Measurements from ENCODE around the gene EPS15. TPM values are rescaled to one million over a fixed set of nuclear protein-coding genes. Genes with fewer than 3 reads are reported as not detected.
"Not testable (repeated sequence)": the region's sequence is repeated elsewhere in the genome, so short reads cannot be mapped to it uniquely, and the experiment has no call there.

Gene EPS15
- total RNA-seq, 1 donor from 2014 or later = 44.9 TPM

- H3K9ac ChIP-seq (ENCODE audit: low read depth in 1 of 3, low read length in 3 of 3) = no peak overlapping the region
- H3K9me3 ChIP-seq (ENCODE audit: control insufficient read depth in 3 of 3, low read length in 3 of 3) = no peaks in the 10 kb centered on the region
- no peaks in the 10 kb centered on the region for H3K27me3 ChIP-seq (ENCODE audit: control insufficient read depth in 3 of 3, insufficient read depth in 3 of 3, low read length in 3 of 3)
- H3K4me1 ChIP-seq (ENCODE audit: control insufficient read depth in 3 of 3, insufficient read depth in 3 of 3, low read length in 3 of 3) = no peaks in the 10 kb centered on the region
- H3K4me3 ChIP-seq (ENCODE audit: low read length in 3 of 3) = no peak overlapping the region
- H3K27ac ChIP-seq (ENCODE audit: low read depth, low read length) = no peak overlapping the region
- peaks cover 8 to 26% (median 24%) of the 10 kb centered on the region in 3 donors for H3K36me3 ChIP-seq (ENCODE audit: control insufficient read depth in 3 of 3, insufficient read depth in 3 of 3, low read length in 3 of 3)
Observed at GRCh38 chr1:51439053-51439452, 80.0 kb downstream of the EPS15 start.

- H3K4me3 ChIP-seq (ENCODE audit: low read length in 3 of 3); H3K4me1 ChIP-seq (ENCODE audit: control insufficient read depth in 3 of 3, insufficient read depth in 3 of 3, low read length in 3 of 3); H3K27me3 ChIP-seq (ENCODE audit: control insufficient read depth in 3 of 3, insufficient read depth in 3 of 3, low read length in 3 of 3); H3K27ac ChIP-seq (ENCODE audit: low read depth, low read length); H3K9me3 ChIP-seq (ENCODE audit: control insufficient read depth in 3 of 3, low read length in 3 of 3); H3K9ac ChIP-seq (ENCODE audit: low read depth in 1 of 3, low read length in 3 of 3): not testable (repeated sequence)
- peaks cover 6 to 36% (median 29%) of the 10 kb centered on the region in 3 donors for H3K36me3 ChIP-seq (ENCODE audit: control insufficient read depth in 3 of 3, insufficient read depth in 3 of 3, low read length in 3 of 3)
Observed at GRCh38 chr1:51437391-51437790, 81.7 kb downstream of the EPS15 start.

- H3K27ac ChIP-seq (ENCODE audit: low read depth, low read length) = no peak overlapping the region
- peaks cover 6 to 38% (median 29%) of the 10 kb centered on the region in 3 donors for H3K36me3 ChIP-seq (ENCODE audit: control insufficient read depth in 3 of 3, insufficient read depth in 3 of 3, low read length in 3 of 3)
Observed at GRCh38 chr1:51435878-51436277, 83.2 kb downstream of the EPS15 start.

GRCh38 chr1:51433972-51434510 lies 85.0 kb downstream of the EPS15 start:
- Histone ChIP-seq H3K36me3 (ENCODE audit: control insufficient read depth in 3 of 3, insufficient read depth in 3 of 3, low read length in 3 of 3) (peaks cover 2 to 36% (median 21%) of the 10 kb centered on the region in 3 donors), H3K9ac (ENCODE audit: low read depth in 1 of 3, low read length in 3 of 3) (no peak overlapping the region), H3K27me3 (ENCODE audit: control insufficient read depth in 3 of 3, insufficient read depth in 3 of 3, low read length in 3 of 3) (no peaks in the 10 kb centered on the region), H3K4me1 (ENCODE audit: control insufficient read depth in 3 of 3, insufficient read depth in 3 of 3, low read length in 3 of 3) (no peaks in the 10 kb centered on the region), H3K27ac (ENCODE audit: low read depth, low read length) (peak overlapping the region; percentile 15), H3K4me3 (ENCODE audit: low read length in 3 of 3) (no peak overlapping the region), H3K9me3 (ENCODE audit: control insufficient read depth in 3 of 3, low read length in 3 of 3) (no peaks in the 10 kb centered on the region)

More at GRCh38 chr1:51435878-51436277, 83.2 kb downstream of the EPS15 start:
- H3K27me3 ChIP-seq (ENCODE audit: control insufficient read depth in 3 of 3, insufficient read depth in 3 of 3, low read length in 3 of 3) = no peaks in the 10 kb centered on the region
- H3K4me3 ChIP-seq (ENCODE audit: low read length in 3 of 3) = no peak overlapping the region
- no peak overlapping the region for H3K9ac ChIP-seq (ENCODE audit: low read depth in 1 of 3, low read length in 3 of 3)
- H3K9me3 ChIP-seq (ENCODE audit: control insufficient read depth in 3 of 3, low read length in 3 of 3) = no peaks in the 10 kb centered on the region
- H3K4me1 ChIP-seq (ENCODE audit: control insufficient read depth in 3 of 3, insufficient read depth in 3 of 3, low read length in 3 of 3) = no peaks in the 10 kb centered on the region

DNA sequence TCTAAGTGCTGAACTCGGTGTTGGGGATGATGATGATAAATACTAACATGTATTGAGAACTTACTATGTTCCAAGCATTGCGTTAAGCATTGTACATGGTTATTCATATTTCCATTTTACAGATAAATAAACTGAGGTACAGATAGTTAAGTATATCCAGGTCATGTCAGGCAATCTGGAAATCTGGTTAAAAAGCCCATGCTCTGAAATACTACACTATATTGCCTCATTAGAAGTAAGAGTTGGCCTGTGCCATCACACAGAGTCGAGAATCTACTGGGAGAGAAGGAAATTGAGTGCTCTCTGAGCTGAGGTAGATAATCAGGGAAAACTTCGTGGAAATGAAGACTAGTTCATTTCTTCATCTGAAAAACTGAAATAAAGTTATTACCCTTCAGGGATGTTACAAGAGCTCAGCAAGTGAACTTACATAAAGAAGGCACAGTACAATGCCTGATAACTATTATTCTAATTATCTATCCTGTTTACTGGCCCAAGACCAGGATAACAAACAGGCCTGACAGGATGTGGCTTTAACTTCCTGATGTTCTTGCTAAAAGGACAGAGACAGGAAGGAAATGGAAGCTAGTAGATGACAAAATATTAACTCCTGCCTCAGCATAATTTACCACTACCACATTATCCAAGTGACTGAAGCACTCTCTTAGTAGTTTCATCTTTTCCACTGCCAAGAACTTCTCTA lies 85.6 kb downstream of the EPS15 start:
- Histone ChIP-seq H3K4me3 (ENCODE audit: low read length in 3 of 3) (no peak overlapping the region), H3K27ac (ENCODE audit: low read depth, low read length) (peak overlapping the region; percentile 15), H3K36me3 (ENCODE audit: control insufficient read depth in 3 of 3, insufficient read depth in 3 of 3, low read length in 3 of 3) (peaks cover 2 to 36% (median 15%) of the 10 kb centered on the region in 3 donors)

GRCh38 chr1:51432146-51432545 lies 86.9 kb downstream of the EPS15 start:
- Histone ChIP-seq H3K27me3 (ENCODE audit: control insufficient read depth in 3 of 3, insufficient read depth in 3 of 3, low read length in 3 of 3) (no peaks in the 10 kb centered on the region), H3K9ac (ENCODE audit: low read depth in 1 of 3, low read length in 3 of 3) (no peak overlapping the region), H3K9me3 (ENCODE audit: control insufficient read depth in 3 of 3, low read length in 3 of 3) (no peaks in the 10 kb centered on the region), H3K4me1 (ENCODE audit: control insufficient read depth in 3 of 3, insufficient read depth in 3 of 3, low read length in 3 of 3) (no peaks in the 10 kb centered on the region), H3K27ac (ENCODE audit: low read depth, low read length) (no peak overlapping the region), H3K36me3 (ENCODE audit: control insufficient read depth in 3 of 3, insufficient read depth in 3 of 3, low read length in 3 of 3) (peaks cover 2 to 39% (median 22%) of the 10 kb centered on the region in 3 donors), H3K4me3 (ENCODE audit: low read length in 3 of 3) (no peak overlapping the region)

More for the DNA sequence above, 85.6 kb downstream of the EPS15 start:
- no peaks in the 10 kb centered on the region for H3K27me3 ChIP-seq (ENCODE audit: control insufficient read depth in 3 of 3, insufficient read depth in 3 of 3, low read length in 3 of 3)
- no peaks in the 10 kb centered on the region for H3K9me3 ChIP-seq (ENCODE audit: control insufficient read depth in 3 of 3, low read length in 3 of 3)
- no peak overlapping the region for H3K9ac ChIP-seq (ENCODE audit: low read depth in 1 of 3, low read length in 3 of 3)
- no peaks in the 10 kb centered on the region for H3K4me1 ChIP-seq (ENCODE audit: control insufficient read depth in 3 of 3, insufficient read depth in 3 of 3, low read length in 3 of 3)

DNA sequence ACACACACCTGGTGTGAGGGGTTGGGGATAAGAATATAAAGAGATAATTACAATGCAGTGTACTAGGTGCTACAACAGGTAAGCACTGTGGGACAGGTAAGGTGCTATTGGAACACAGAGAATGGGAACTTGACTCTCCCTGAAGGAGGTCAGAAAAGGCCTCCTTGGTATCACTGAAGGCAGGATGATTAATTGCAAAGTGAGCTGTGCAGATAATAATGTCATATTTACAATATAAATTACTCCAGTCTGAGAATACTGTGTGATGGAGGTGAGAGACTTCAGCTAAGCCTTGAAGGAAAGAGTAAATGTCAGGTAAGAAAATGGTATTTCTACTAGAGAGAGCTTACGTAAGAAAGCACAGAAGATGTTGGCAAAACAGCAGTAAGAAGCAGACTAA lies 91.6 kb downstream of the EPS15 start:
- peaks cover 5 to 10% (median 6%) of the 10 kb centered on the region in 3 donors for H3K4me1 ChIP-seq (ENCODE audit: control insufficient read depth in 3 of 3, insufficient read depth in 3 of 3, low read length in 3 of 3)
- H3K9me3 ChIP-seq (ENCODE audit: control insufficient read depth in 3 of 3, low read length in 3 of 3) = no peaks in the 10 kb centered on the region
- no peak overlapping the region for H3K9ac ChIP-seq (ENCODE audit: low read depth in 1 of 3, low read length in 3 of 3)
- no peak overlapping the region for H3K27ac ChIP-seq (ENCODE audit: low read depth, low read length)
- no peak overlapping the region for H3K4me3 ChIP-seq (ENCODE audit: low read length in 3 of 3)
- peaks cover 2 to 20% (median 12%) of the 10 kb centered on the region in 3 donors for H3K36me3 ChIP-seq (ENCODE audit: control insufficient read depth in 3 of 3, insufficient read depth in 3 of 3, low read length in 3 of 3)
- H3K27me3 ChIP-seq (ENCODE audit: control insufficient read depth in 3 of 3, insufficient read depth in 3 of 3, low read length in 3 of 3) = no peaks in the 10 kb centered on the region

GRCh38 chr1:51425955-51426354 lies 93.1 kb downstream of the EPS15 start:
- H3K4me3 ChIP-seq (ENCODE audit: low read length in 3 of 3) = no peak overlapping the region
- no peaks in the 10 kb centered on the region for H3K9me3 ChIP-seq (ENCODE audit: control insufficient read depth in 3 of 3, low read length in 3 of 3)
- H3K36me3 ChIP-seq (ENCODE audit: control insufficient read depth in 3 of 3, insufficient read depth in 3 of 3, low read length in 3 of 3) = peaks cover 2 to 21% (median 12%) of the 10 kb centered on the region in 3 donors
- no peak overlapping the region for H3K9ac ChIP-seq (ENCODE audit: low read depth in 1 of 3, low read length in 3 of 3)
- H3K4me1 ChIP-seq (ENCODE audit: control insufficient read depth in 3 of 3, insufficient read depth in 3 of 3, low read length in 3 of 3) = peaks cover 5 to 10% (median 6%) of the 10 kb centered on the region in 3 donors
- H3K27ac ChIP-seq (ENCODE audit: low read depth, low read length) = no peak overlapping the region
- no peaks in the 10 kb centered on the region for H3K27me3 ChIP-seq (ENCODE audit: control insufficient read depth in 3 of 3, insufficient read depth in 3 of 3, low read length in 3 of 3)

DNA sequence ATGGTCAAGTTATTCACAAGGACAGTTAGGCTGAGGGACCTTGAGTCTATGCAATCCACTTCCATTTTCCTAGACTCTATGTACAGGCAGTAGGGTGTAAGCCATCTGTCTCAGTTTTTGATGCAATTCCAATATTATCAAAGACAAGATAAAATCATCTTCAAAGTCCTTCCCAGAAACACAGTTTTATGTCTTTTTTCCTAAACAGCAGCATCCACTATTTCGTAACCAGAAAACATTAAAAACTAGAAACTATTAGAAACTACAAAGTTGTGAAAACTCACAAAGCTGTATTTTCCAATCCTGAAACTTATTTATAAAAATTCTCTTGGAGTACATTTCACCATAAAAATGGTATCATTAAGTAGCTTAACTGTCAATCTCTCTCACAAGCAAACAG lies 93.8 kb downstream of the EPS15 start:
- H3K27me3 ChIP-seq (ENCODE audit: control insufficient read depth in 3 of 3, insufficient read depth in 3 of 3, low read length in 3 of 3) = no peaks in the 10 kb centered on the region
- no peak overlapping the region for H3K4me3 ChIP-seq (ENCODE audit: low read length in 3 of 3)
- no peak overlapping the region for H3K27ac ChIP-seq (ENCODE audit: low read depth, low read length)
- no peak overlapping the region for H3K9ac ChIP-seq (ENCODE audit: low read depth in 1 of 3, low read length in 3 of 3)
- no peaks in the 10 kb centered on the region for H3K9me3 ChIP-seq (ENCODE audit: control insufficient read depth in 3 of 3, low read length in 3 of 3)
- peaks cover 2 to 18% (median 12%) of the 10 kb centered on the region in 3 donors for H3K36me3 ChIP-seq (ENCODE audit: control insufficient read depth in 3 of 3, insufficient read depth in 3 of 3, low read length in 3 of 3)
- H3K4me1 ChIP-seq (ENCODE audit: control insufficient read depth in 3 of 3, insufficient read depth in 3 of 3, low read length in 3 of 3) = peaks cover 5 to 10% (median 6%) of the 10 kb centered on the region in 3 donors

- Histone ChIP-seq H3K9me3 (ENCODE audit: control insufficient read depth in 3 of 3, low read length in 3 of 3) (no peaks in the 10 kb centered on the region), H3K4me1 (ENCODE audit: control insufficient read depth in 3 of 3, insufficient read depth in 3 of 3, low read length in 3 of 3) (peaks cover 5 to 10% (median 8%) of the 10 kb centered on the region in 3 donors), H3K4me3 (ENCODE audit: low read length in 3 of 3) (no peak overlapping the region), H3K27ac (ENCODE audit: low read depth, low read length) (no peak overlapping the region), H3K27me3 (ENCODE audit: control insufficient read depth in 3 of 3, insufficient read depth in 3 of 3, low read length in 3 of 3) (no peaks in the 10 kb centered on the region), H3K9ac (ENCODE audit: low read depth in 1 of 3, low read length in 3 of 3) (no peak overlapping the region), H3K36me3 (ENCODE audit: control insufficient read depth in 3 of 3, insufficient read depth in 3 of 3, low read length in 3 of 3) (peaks cover 0 to 12% (median 10%) of the 10 kb centered on the region in 3 donors)
Observed at GRCh38 chr1:51423073-51423821, 95.8 kb downstream of the EPS15 start.

All from skeletal muscle tissue (tissue), 4 donors.